ENCODE results near the gene MACIR.

DNA sequence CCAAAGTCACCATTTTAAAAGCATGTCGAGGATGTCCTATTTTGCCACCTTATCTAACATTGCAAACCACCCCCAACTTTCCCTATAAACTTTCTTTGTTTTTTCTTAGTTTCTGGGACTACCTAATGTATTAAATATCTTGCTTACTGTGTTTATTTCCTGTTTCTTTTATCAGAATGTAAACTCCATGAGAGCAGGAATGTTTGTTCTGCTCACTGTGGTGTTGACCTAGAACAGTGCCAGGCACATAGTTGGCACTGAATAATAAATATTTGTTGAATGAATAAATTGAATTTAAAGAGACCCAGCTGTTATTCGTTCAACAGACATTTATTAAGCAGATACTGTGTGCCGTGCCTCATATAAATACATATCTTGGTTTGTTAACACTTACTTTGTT is 35.2 kb downstream of the MACIR start:
- TF ChIP-seq POLR2A (IDR thresholded peaks at IDR 0.05) = no peak
- TF ChIP-seq, protein P1, sequence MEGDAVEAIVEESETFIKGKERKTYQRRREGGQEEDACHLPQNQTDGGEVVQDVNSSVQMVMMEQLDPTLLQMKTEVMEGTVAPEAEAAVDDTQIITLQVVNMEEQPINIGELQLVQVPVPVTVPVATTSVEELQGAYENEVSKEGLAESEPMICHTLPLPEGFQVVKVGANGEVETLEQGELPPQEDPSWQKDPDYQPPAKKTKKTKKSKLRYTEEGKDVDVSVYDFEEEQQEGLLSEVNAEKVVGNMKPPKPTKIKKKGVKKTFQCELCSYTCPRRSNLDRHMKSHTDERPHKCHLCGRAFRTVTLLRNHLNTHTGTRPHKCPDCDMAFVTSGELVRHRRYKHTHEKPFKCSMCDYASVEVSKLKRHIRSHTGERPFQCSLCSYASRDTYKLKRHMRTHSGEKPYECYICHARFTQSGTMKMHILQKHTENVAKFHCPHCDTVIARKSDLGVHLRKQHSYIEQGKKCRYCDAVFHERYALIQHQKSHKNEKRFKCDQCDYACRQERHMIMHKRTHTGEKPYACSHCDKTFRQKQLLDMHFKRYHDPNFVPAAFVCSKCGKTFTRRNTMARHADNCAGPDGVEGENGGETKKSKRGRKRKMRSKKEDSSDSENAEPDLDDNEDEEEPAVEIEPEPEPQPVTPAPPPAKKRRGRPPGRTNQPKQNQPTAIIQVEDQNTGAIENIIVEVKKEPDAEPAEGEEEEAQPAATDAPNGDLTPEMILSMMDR (IDR thresholded peaks at IDR 0.05) = no peak

Measured in adrenal gland (tissue), 5 donors.